Neuron (in vitro differentiated cells): ENCODE results near the gene PPIAL4G.
A peak's percentile ranks its signal among the peaks of the same experiment; 100 is the strongest.
"Not testable (repeated sequence)": the region's sequence is repeated elsewhere in the genome, so short reads cannot be mapped to it uniquely, and the experiment has no call there.

ENCODE experiments used
- H2AFZ ChIP-seq: one replicate; pipeline ENCODE4 v1.6.1; 2013; ENCODE audit warnings: low read depth, mild to moderate bottlenecking, inconsistent platforms, low read length, moderate library complexity
- H3K27me3 ChIP-seq: one replicate; pipeline ENCODE4 v1.6.1; 2013; ENCODE audit warnings: low read length; ENCODE audit not compliant: insufficient read depth
- H3K36me3 ChIP-seq: one replicate; pipeline ENCODE4 v1.6.1; 2013; ENCODE audit warnings: low read length; ENCODE audit not compliant: insufficient read depth
- H3K4me1 ChIP-seq: one replicate; pipeline ENCODE4 v1.6.1; 2013; ENCODE audit warnings: low read length; ENCODE audit not compliant: insufficient read depth
- H3K4me3 ChIP-seq: 2 replicates; pipeline ENCODE4 v1.5.1; 2013; ENCODE audit warnings: mild to moderate bottlenecking, low read length, moderate library complexity
- H3K9me3 ChIP-seq: one replicate; pipeline ENCODE4 v1.6.1; 2013; ENCODE audit warnings: low read length

PPIAL4G gene

DNA sequence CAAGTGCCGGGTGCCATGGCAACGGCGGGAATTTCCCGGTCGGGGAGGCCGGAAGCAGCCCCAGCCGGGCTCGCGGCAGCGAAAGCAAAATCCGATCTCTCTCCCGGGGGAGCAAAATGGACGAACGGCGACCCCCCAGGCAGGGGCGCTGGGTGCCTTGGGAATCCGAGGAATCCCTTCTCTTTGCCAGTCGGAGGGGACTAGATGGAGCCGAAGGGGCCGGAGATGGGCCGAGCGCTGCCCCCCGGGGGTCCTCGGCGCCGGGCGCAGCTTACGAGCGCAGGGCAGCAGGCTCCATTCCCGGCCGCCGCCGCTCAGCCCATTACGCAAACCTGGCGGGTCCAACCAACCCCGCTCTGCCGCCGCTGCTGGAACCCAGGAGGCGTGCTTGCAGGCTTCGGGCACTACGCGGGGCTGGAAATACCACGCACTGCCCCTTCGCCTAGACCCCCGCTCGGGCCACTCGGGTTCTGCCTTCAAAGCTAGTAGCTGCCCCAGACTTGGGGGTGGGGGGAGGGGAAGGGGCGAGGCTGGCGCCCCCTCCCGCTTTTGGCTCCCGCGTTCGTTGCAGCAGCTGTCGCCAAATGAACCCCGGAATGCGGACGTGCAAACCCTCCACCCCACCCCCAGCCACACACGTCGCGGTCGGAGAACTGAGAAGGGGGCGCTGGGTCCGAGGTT is 24.1 kb downstream of the PPIAL4G start:
- H2AFZ ChIP-seq = not testable (repeated sequence)

DNA sequence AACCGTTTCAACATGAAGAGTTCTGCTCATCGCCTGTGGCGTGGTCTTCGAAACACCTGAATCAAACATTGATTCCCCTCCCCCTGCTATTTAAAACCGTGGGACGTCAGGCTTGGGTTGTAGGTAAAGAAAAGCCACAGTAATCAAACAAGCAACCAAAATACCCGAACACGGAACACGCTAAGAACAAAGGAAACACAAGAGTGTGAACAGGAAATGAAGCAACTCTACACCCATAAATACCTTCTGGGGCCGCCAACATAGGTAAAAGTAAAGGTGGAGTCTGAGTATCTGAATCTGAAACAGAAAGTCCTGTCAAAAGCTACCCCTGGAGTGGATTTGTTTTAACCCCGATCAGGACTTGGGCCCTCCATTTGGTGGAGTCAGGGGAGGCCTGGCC is 24.7 kb downstream of the PPIAL4G start:
- not testable (repeated sequence) for H3K36me3 ChIP-seq, H3K9me3 ChIP-seq, H3K27me3 ChIP-seq, H3K4me1 ChIP-seq
- Histone ChIP-seq H2AFZ (peak overlapping the region; percentile 46), H3K4me3 (peak overlapping the region; percentile 52)

More for the DNA sequence above, 24.1 kb downstream of the PPIAL4G start:
- H3K4me3 ChIP-seq = peak overlapping the region; percentile 47
- not testable (repeated sequence) for H3K36me3 ChIP-seq, H3K4me1 ChIP-seq, H3K9me3 ChIP-seq, H3K27me3 ChIP-seq

DNA sequence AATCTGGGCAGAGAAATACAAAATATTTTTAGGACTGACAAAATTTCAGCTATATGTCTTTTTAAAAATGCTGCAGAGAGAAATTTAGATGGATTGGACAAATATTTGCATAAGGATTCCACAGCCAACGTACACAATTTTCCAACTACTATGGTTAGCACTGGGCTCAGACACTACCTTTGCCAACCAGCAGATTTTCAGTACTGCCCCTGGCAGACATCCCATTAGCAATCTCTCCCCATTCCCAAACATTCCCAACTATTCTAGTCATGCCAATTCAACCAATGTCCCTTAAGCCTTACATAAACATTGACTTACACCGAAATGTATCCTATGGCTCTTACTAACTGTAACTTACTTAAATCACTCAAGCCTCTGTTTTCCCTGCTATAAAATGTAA is 30.3 kb downstream of the PPIAL4G start:
- not testable (repeated sequence) for H3K4me1 ChIP-seq, H3K27me3 ChIP-seq, H3K4me3 ChIP-seq, H3K9me3 ChIP-seq, H2AFZ ChIP-seq, H3K36me3 ChIP-seq

DNA sequence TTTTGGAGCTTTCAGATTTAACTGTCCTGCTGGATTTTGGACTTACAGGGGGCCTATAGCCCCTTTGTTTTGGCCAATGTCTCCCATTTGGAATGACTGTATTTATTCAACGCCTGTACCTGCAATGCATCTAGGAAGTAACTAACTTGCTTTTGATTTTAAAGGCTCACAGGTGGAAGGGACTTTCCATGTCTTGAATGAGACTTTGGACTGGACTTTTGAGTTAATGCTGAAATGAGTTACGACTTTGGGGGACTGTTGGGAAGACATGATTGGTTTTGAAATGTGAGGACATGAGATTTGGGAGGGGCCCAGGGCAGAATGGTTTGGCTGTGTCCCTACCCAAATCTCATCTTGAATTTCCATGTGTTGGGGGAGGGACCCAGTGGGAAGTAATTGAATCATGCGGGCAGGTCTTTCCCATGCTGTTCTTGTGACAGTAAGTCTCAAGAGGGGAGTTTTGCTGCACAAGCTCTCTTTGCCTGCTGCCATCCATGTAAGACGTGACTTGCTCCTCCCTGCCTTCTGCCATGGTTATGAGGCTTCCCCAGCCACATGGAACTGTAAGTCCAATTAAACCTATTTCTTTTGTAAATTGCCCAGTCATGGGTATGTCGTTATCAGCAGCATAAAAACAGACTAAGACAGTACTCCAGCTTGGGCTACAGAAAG is 43.3 kb downstream of the PPIAL4G start:
- H3K4me3 ChIP-seq, H3K4me1 ChIP-seq, H3K9me3 ChIP-seq, H3K27me3 ChIP-seq, H3K36me3 ChIP-seq, H2AFZ ChIP-seq: not testable (repeated sequence)

DNA sequence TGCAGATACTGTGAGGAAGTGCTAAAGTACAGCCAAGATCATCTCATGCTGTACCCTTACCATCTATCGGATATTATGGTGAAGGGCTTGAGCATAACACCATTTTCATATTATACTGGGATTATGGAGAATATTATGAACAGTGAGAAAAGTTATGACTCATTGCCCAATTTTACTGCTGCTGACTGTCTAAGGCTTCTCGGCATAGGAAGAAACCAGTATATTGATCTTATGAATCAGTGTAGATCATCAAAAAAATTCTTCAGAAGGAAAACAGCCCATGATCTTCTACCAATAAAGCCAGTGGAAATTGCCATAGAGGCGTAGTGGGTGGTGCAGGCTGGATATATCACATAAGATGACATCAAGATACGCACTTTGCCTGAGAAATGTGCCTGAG is 47.7 kb downstream of the PPIAL4G start:
- Histone ChIP-seq H3K36me3 (no peaks in the 10 kb centered on the region), H2AFZ (no peak overlapping the region), H3K9me3 (no peaks in the 10 kb centered on the region), H3K27me3 (no peaks in the 10 kb centered on the region), H3K4me1 (no peaks in the 10 kb centered on the region), H3K4me3 (no peak overlapping the region)

DNA sequence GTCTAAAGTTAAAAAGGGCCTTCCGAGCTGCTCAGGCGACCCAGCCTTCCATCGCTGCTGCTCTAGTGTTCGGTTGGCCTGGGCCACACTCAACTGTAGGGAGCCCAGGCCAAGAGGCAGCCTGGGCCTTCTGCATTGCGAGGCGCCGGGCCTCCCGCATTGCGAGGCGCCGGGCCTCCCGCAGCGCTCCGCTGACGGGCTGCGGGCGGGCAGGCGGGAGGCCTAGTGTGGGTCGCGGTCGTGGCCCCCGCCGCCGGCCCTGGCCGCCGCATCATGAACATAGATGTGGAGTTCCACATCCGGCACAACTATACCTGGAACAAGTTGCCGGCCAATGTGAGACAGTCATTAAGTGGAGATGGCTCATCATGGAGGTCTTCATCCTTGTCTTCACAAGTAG is 48.3 kb downstream of the PPIAL4G start:
- H2AFZ ChIP-seq = no peak overlapping the region
- H3K36me3 ChIP-seq = no peaks in the 10 kb centered on the region
- H3K9me3 ChIP-seq = no peaks in the 10 kb centered on the region
- H3K27me3 ChIP-seq = no peaks in the 10 kb centered on the region
- H3K4me1 ChIP-seq = no peaks in the 10 kb centered on the region
- H3K4me3 ChIP-seq = no peak overlapping the region

DNA sequence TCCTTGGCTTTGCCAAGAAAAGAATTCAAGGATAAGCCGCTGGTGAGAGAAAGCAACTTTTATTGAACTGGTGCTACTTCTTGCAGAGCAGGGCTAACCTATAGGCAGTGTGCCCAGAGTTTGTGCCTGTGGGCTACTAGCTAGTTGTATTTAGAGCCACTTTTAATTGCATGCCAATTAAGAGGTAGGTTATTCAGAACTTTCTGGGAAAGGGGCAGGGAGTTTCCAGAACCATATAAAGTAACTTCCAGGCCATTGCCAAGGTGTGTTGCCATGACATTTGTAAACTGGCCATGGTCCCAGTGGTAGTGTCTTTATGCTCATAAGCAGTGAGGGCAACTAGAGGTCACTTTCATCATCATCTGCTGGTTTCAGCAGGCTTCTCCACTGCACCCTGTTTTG is 50.2 kb downstream of the PPIAL4G start:
- not testable (repeated sequence) for H3K4me1 ChIP-seq, H3K36me3 ChIP-seq, H2AFZ ChIP-seq, H3K27me3 ChIP-seq, H3K4me3 ChIP-seq, H3K9me3 ChIP-seq
